AG20443 (cell line): ENCODE data around the gene STK33.

Experiments used
- DNase-seq: peaks from one replicate; pipeline ENCODE4 v3.0.0; 2012; ENCODE audit warnings: low spot score, mixed read lengths

The STK33 gene

DNA sequence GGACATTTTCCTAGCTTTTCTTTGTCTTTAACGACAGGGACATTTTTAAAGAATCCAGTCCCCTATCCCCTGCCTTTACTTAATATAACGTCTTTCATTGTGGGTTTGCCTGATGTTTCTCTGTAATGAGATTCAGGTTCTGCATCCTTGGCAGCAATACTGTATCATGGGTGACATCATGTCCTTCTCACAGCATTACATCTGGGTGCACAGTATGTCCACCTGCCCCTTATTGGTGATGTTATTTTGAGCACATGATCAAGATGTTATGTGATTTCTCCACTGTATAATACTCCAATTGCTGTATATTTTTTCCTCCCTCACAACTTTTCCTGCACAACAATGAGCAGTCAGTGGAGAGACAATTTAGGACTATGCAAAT lies 9.7 kb upstream of the STK33 start:
- DNase-seq = no peak

DNA sequence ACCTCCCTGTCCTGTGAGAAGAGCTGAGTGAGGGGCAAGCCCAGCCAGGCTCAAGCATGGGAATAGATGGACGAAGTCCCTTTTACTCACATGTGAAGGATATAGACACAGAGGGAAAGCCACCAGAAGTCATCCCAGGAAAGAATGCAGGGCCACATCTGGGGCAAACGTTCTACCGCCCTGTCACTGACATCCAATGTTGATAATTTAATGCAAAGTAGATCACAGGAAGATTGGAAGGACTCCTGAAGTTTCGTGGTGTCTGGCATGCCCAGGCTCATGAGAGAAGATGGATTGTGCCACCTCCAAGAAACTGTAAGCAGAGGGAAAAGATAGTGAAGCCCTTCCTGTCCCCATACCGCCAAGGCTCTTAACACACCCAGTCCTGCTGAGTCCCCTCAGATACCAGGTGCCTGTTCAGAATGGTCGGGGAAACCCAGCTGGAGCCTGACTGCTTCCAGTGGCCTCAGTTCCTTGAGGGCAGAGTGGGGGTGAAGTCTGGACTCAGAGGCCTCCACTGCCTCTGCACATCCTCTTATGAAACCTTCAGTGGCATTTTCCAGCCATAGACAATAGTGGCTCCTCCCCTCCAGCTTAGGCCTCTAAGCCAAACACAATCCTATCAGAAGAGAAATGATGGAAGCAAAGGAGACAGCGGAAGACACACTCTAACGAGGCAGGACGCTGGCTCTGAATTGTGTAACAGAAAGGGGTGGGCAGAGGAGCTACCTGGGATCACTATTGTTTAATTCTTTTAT lies 7.5 kb upstream of the STK33 start:
- DNase-seq = no peak

DNA sequence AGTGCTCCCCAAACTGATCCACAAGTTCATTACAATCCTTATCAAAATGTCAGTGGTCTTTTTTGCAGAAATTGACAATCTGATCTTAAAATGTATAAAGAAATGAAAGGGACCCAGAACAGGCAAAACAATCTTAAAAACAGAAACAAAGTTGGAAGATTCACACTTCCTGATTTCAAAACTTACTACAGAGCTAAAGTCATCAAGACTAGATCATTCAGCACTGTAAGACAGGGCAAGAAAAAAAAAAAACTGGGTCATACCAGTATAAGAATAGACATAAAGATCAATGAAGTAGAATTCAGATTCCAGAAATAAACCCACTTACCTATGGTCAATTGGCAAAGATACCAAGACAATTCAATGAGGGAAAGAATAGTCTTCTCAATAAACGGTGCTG lies 4.5 kb upstream of the STK33 start:
- DNase-seq = no peak

DNA sequence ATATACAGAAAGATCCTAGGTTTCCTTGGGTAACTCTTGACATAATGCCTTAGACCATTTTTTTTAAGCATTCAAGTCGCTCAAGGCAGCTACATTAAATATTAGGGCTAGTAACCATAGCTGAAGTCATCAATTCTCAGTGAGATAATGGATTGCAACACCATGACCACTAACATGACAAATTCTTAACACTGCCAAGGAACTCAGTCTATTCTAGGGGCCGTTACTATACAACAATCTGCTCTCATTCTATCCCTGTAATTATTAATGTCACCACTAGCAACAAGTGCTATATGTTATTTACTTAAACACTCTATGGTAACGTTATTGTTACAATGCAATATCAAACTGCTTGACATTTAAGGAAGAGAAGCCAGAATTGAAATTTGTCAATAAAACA lies 3.2 kb upstream of the STK33 start:
- DNase-seq = peak; percentile 75

DNA sequence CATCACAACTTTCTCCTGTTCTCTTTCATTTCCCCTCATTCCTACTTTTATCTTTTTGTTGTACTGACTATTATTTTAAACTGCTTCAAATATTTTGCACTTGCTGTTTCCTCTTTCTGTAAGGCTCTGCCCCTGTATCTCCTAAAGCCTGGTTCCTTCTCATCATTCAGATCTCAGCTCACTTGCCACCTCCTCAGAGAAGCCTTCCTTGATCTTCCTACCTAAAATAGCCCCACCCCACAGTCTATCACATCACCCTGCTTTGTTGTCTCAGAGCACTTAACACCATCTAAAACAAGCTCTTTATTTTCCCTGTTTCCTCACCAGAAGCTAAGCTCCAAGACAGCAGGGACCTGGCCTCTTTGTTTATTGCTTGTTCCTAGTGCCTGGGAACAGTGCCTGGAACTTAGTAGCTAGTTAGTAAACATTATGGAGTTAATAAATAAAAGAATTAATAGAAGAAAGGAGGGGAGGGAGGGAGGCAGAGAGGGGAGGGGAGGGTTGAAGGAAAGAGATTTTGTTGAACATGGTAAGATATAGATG lies 2.5 kb upstream of the STK33 start:
- no peak for DNase-seq

DNA sequence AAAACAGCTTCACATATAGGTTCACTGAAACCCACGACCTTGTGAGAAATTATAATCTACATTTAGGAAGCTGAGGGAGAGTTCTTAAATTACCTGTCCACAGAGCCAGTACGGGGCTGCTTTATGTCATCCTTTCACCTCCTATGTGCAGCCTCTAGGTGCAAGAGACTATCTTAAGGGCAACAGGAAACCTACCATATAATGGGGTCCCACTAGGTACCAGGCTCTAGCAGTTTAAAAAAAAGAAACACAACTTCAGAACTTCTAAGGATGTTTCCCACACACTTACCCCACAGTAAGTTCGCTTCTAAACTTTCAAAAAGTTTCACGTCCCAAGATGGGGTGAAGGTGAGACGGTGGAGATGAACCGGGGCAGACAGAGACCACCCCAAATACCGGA lies 573 bp downstream of the STK33 start:
- no peak for DNase-seq

DNA sequence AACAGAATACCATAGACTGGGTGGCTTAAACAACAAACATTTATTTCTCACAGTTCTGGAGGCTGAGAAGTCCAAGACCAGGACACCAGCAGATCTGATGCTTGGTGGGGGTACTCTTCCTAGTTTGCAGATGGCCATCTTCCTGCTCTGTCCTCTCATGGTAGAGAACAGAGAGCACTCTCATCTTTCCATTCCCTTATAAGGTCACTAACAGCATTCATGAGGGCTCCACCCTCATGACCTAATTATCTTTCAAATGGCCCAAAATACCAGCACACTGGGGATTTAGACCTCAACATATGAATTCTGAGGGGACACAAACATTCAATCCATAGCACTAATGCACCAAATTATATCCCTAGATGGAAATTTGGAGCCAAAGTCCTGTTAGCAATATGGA lies 6.1 kb downstream of the STK33 start:
- no peak for DNase-seq

DNA sequence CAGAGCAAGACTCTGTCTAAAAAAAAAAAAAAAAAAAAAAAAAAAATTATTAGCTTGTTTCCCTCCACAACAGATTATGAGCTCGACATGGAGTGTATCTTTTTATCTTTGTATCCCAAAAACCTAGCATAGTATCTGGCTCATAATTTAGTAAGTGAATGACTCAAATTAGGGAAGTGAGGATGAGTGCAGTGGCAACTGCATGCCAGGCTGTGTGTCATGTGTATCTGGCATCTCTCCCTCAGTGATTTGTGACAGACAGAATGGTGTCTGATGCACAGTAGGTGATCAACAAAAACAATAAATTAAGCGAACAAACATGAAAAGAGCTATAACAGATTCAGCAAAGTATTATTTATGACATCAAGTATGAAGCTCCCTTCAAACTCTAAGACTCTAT lies 7.2 kb downstream of the STK33 start:
- no peak for DNase-seq

DNA sequence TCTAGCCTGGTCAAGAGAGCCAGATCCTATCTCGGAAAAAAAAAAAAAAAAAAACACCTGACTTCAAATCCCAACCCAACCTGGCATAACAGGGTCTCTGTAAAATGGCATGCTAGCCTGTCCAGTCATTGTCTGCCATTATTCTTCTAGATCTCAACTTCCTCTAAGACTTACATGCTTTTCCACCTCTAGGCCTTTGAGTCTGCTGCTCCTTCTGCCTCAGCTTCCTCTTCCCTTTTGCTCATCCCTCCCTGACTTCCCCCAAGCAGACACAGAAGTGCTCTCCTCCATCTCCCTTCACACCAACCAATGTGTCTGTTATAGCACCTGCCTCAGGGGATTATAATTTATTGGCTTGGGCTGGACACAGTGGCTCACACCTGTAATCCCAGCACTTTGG lies 7.8 kb downstream of the STK33 start:
- DNase-seq = no peak

DNA sequence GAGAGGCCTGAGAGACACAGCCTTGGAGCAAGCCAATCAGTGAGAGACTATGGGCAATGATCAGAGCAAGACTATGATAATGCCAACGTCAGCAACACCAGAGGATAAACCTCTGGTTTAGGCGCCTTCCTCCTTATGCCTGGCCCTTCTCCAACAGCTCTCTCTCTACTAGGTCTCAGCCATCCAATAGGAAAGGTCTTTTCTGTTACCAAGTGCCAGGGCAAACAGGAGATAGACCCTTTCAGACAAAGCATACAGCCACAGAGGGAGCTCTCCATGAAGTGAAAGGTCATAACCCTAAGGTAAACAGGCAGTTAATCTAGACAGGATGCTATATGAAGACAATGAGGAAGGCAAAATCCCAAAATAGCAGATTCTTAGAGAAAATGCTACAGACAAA lies 9.5 kb downstream of the STK33 start:
- no peak for DNase-seq

DNA sequence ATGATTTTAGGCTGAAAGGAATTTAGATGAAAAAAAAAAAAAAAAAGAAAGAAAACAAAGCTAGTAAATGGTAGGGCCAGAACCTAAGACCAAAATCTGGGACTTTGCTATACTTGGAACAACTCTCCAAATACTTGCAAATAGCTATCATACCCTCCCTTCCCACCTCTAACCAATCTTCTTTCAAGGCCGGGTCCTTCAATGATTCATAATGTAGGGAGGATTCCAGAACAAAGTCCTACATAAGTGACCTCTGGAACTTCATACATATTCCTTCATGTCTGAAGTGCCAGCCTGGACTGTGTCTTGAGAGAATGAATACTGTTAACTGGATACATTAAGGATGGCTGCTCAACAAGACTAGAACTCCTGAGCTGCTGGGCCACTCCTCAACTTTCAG lies 9.9 kb downstream of the STK33 start:
- no peak for DNase-seq

DNA sequence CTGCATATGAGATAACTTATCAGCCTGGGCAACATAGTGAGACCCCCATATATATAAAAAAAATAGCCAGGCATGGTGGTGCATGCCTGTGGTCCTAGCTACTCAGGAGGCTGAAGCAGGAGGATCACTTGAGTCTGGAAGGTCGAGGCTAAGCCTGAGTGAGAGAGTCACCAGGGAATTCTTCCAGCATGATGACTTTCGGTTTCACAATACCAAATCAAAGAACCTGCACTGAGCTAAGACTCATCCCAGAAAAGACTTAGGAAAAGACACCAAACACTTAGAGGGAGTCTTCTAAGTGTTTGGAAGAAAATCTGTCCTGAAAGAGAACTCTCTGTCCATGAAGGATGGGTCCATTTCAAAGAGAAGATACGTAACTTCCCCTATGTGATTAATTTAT lies 12.7 kb downstream of the STK33 start:
- no peak for DNase-seq

DNA sequence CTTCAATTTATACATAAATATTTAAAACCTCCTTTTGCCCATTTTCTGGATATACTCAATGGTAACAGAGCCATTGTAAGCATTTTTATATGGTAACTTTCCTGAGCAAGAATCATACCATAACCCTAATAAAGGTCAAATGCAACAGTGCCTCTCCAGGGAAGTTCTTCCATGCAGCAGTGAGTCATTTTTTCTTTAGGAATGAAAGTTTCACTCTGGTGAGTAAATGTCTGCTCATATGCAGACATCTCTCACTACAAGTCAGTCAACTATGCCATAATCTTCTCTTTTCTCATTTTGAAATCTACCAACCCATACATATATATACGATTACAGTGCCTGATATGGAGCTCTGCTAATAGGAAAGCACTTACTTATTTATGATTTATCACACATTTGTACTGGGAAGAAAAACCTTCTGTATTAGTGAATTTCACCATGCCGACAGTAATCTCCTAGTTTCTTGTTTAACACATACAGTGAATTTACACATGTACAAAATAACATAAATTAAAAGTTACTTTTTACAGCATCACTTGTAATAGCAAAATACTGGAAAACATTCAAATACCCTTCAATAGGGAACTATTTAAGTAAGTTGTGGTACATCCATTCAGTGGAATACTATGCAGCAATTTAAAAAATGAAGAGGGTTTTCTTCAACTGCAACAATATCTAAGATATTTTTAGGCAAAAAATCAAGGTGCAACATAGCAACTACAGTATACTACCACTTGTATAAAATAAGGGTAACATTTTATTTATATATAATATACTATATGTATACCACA lies 16.0 kb downstream of the STK33 start:
- DNase-seq = no peak

DNA sequence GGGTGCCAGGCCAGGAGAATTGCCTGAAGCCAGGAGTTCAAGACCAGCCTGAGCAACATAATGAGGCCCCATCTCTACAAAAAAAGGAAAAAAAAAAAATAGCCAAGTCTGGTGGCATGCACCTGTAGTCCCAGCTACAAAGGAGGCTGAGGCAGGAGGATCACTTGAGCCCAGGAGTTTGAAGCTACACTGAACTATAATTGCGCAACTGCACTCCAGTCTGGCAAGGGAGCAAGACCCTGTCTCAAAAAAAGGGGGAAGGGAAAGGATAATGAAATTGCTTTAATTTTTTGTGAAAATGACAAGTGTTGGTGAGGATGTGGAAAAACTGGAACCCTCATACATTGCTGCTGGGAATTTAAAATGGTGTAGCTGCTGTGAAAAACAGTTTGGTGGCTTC lies 19.2 kb downstream of the STK33 start:
- DNase-seq = no peak

DNA sequence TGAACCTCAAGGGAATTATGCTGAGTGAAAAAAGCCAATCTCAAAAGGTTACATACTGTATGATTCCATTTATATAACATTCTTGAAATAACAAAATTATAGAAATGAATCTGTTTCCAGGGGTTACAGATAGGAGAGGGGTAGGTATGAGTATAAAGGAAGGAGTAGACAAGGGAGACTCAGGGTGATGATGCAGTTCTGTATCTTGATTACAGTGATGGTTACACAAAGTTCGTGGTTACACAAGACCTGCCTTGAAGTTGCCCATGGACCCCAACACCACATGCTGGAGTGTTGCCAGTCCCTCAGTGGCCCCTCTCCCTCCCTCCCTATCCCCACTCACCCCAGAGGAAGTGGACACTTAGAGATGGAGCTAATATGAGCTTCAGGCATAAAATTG lies 20.3 kb downstream of the STK33 start:
- no peak for DNase-seq

DNA sequence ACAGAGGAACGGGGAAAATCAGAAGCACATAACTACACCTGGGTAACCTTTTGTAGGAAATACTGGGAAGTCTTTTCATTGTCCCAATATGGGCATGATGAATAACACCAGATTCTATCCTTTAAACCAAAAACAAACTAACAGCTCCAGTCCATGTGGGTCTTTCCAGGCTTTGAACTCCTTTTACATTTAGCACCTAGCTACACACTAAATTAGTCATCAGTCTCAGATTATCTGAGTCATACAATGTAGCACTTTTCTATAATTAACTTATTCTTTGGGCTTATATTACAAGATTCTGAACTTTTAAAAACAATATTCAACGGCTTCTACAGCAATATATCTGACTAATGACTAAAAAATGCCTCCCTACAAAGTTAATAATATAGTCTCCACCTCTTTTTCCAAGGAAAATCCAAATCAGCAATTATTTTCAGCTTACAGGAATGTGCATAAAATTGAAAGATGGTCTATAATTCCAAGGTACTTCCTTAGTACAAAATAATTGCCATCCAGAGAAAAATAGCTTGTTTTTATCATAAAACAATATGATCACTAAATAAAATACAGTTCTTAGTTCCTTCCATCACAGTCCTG lies 26.3 kb downstream of the STK33 start:
- DNase-seq = no peak

DNA sequence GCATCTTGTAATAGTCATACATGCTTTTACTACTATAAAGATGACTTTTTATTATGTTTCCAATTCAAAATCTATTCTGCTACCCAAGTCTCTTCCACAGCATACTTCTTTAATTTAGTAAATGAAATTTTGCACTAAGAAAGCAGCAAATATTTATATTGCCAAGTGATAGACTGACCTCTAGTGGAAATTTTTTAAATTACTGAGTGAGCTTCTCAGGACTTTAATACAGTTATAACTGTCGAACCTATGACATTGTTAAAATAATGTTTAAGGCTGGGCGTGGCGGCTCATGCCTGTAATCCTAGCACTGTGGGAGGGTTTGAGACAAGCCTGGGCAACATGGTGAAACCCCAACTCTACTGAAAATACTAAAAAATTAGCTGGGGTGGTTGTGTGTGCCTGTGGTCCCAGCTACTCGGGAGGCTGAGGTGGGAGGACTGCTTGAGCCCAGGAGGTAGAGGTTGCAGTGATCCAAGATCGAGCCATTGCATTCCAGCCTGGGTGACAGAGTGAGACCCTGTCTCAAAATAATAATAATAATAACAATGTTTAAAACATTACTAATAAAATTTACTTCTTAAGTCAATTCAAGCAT lies 27.3 kb downstream of the STK33 start:
- DNase-seq = peak; percentile 22

DNA sequence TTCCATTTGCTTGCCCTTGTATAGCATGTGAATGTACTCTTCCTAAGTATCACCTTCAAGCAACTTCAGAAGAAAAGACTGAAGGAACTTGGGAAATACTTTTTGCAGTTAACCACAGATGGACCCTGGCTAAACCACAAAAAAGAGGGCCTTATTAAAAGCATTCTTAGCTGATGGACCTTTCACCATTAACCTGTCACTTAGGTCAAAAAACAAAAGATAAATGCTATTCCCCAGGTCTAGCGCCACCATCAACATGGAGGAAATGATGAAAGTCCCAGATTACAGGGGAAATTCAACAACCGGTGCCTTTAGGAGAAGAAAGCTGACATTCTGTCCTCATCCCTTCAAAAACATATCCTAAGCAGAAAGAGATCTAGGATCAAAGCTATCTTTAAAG lies 29.5 kb downstream of the STK33 start:
- DNase-seq = no peak

DNA sequence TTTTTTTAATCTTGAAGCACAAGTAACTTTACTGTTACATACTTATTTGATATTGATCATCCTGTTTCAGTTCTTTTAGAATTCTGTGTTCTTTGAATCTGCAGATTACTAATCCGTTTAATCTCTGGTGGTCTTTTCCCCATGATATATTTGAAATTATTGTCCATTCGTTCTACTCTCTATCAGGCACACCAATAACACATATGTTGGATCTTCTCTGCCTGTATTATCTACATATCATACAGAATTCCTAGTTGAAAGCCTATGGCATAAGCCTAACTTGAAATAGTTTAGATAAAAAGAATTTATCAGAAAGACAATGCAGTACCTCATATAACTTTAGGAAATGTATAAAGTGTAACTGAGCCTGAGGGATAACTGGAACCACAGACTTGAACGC lies 32.6 kb downstream of the STK33 start:
- no peak for DNase-seq

DNA sequence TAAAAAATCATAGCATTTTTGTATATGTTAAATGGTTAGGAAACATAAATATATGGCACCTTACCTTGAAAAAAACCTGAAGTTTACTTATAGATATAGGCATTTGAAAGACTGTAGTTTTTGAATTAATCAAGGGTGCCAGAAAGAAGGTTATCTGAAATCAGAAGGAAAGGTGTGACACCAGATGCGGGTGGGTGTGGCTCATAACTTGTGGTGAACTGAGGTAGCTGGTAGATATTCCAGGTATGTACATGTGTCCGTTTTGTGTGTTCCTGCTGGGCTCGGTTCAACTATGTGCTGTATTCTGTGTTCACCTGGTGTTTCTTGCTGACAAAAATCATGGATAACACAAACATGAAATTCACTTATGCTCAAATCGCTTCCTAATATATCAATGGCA lies 35.6 kb downstream of the STK33 start:
- no peak for DNase-seq

DNA sequence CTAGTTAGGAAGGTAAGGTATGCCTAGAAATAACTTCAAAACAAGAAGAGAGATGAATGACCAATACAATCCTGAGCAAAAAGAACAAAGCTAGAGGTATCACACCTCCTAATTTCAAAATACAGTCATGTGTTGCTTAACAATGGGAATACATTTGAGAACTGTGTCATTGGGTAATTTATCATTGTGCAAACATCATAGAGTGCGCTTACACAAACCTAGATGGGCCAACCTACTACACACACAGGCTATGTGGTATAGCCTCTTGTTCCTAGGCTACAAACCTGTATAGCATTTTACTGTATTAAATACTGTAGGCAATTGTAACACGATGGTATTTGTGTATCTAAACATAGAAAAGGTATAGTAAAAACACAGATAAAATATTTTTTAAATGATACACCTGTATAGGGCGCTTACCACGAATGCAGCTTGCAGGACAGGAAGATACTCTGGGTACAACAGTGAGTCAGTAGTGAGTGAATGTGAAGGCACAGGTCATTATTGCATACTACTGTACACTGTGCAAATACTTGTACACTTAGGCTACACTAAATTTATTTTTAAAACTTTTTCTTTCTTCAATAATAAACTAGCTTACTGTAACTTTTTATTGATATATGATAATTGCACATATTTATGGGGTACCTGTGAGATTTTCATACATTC lies 48.2 kb downstream of the STK33 start:
- no peak for DNase-seq

DNA sequence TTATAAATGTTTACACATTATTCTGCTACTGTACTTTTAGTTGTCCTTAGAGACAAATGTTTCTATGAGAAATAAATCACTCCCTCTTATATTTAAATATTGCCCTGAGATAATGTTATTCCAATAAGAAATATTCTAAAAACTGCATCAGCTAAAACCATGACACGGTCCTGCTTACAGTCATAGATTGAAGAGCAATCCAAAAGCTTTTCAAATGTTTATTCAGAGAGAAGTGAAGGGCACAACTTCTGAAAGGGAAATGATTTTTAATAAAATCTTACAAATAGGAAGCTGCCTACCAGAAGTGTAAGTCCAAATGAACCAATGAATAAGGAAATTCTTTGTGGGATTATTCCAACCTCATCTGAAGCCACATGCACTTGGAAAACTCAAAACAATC lies 49.2 kb downstream of the STK33 start:
- DNase-seq = no peak
